Medulla oblongata (tissue), 1 donor: ENCODE measurements around the gene OR51G2.

Experiments
- DNase-seq: peaks from one replicate; pipeline ENCODE4 v3.0.0-alpha.2; 2015; ENCODE audit errors: extremely low spot score

OR51G2 gene

DNA sequence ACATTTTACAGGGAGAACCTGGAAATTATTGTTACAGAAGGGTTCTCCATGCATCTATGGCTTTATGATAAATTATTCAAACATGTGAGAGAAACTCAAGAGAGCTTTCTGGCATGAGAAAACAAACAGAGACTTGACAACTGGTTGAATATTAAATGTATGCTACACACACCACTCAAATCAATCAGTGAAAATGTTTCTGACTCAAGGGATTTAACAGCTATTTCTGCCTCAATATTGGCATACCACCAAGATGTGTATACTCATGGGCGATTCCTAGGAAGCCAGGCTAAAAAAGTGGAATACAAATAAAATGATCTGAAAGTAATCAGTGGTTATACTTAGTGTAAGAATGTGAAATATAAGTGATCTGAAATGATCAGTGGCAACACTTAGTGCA is 53.3 kb downstream of the OR51G2 start:
- DNase-seq = no peak

DNA sequence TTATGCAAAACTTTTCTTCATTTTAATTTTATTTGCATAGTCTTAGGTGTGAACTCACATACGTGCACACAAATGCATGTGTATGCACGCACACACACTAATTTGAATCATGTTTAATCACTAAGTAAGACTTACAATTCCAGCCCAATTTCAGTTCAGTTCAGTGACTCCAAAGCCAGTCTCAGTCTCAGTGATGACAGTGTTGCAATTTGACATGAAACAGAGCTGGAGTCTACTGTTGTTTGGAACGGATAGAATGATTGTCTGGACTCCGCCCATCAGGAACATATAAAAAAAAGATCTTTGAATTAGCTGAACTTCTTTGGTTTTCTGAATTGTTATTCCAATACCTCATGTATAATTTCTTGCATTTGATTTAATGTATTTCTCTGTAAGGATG is 55.3 kb downstream of the OR51G2 start:
- DNase-seq = no peak
